Endodermal cell (in vitro differentiated cells): Measurements from ENCODE around the gene PTPN20. TPM values are rescaled to one million over a fixed set of nuclear protein-coding genes. Genes with fewer than 3 reads are reported as not detected.

ENCODE experiments used
- DNase-seq: peaks from one replicate; pipeline ENCODE4 v3.0.0-alpha.2; 2017
- H3K27ac ChIP-seq: 2 replicates; pipeline ENCODE4 v1.5.1; 2013; ENCODE audit warnings: mild to moderate bottlenecking, low read depth, low read length, moderate library complexity
- H3K27me3 ChIP-seq: 2 replicates; pipeline ENCODE4 v1.6.1; 2013; ENCODE audit warnings: mild to moderate bottlenecking, low read length, moderate library complexity; ENCODE audit not compliant: insufficient read depth, control insufficient read depth, poor library complexity, severe bottlenecking
- H3K36me3 ChIP-seq: 2 replicates; pipeline ENCODE4 v1.7.0; 2013; ENCODE audit warnings: mild to moderate bottlenecking, low read length, moderate library complexity; ENCODE audit not compliant: control insufficient read depth, insufficient read depth
- H3K4me1 ChIP-seq: one replicate; pipeline ENCODE4 v1.7.0; 2013; ENCODE audit warnings: low read length; ENCODE audit not compliant: control insufficient read depth, insufficient read depth
- H3K4me3 ChIP-seq: 2 replicates; pipeline ENCODE4 v1.5.1; 2013; ENCODE audit warnings: mild to moderate bottlenecking, low read length, moderate library complexity
- H3K9ac ChIP-seq: 2 replicates; pipeline ENCODE4 v1.6.1; 2013; ENCODE audit warnings: mild to moderate bottlenecking, low read length, moderate library complexity; ENCODE audit not compliant: poor library complexity, severe bottlenecking; ENCODE audit errors: extremely low read depth
- H3K9me3 ChIP-seq: 2 replicates; pipeline ENCODE4 v1.6.1; 2013; ENCODE audit warnings: mild to moderate bottlenecking, low read length, moderate library complexity; ENCODE audit not compliant: control insufficient read depth
- H3K27ac Mint-ChIP-seq: 2 replicates; pipeline ENCODE4 v1.8.0; 2020; ENCODE audit warnings: mixed read lengths
- H3K27me3 Mint-ChIP-seq: 2 replicates; pipeline ENCODE4 v1.8.0; 2021; ENCODE audit warnings: mild to moderate bottlenecking, mixed read lengths; ENCODE audit not compliant: insufficient read depth
- H3K36me3 Mint-ChIP-seq: 2 replicates; pipeline ENCODE4 v1.8.0; 2020; ENCODE audit warnings: low read depth, mixed read lengths
- H3K4me1 Mint-ChIP-seq: 2 replicates; pipeline ENCODE4 v1.8.0; 2020; ENCODE audit warnings: mixed read lengths
- H3K4me3 Mint-ChIP-seq: 2 replicates; pipeline ENCODE4 v1.8.0; 2020; ENCODE audit warnings: mild to moderate bottlenecking, moderate library complexity, mixed read lengths
- H3K9me3 Mint-ChIP-seq: 2 replicates; pipeline ENCODE4 v1.8.0; 2020; ENCODE audit warnings: mild to moderate bottlenecking, mixed read lengths
- WGBS, 2 experiments: methylation state at CpG; one replicate each; pipeline versions ENCODE4 v1.1.5 to v1.1.7; 2013; ENCODE audit warnings: missing lambda C conversion rate in 2 of 2, mixed read lengths in 1 of 2; ENCODE audit not compliant: insufficient coverage in 1 of 2, insufficient read length in 1 of 2; 5-methylcytosine and 5-hydroxymethylcytosine counted together
- total RNA-seq, 2 donors: library from RNA; stranded (reverse); fragmentation: NEBNext Ultra II Directional in 1 of 2; extraction: Animal tissue kit (Norgen Biotek cat#: 25700) in 1 of 2; gene quantifications; 2 replicates in 1 of 2; 3 replicates in 1 of 2; pipeline ENCODE4 v1.2.1, GENCODE V29; 2021
- TF ChIP-seq, protein P1 (sequence below): fragments of 200-600 bp; sonication (generic); conservative IDR thresholded peaks from 2 replicates; pipeline ENCODE4 v1.5.0; 2021; ENCODE audit warnings: antibody characterized with exemption, mild to moderate bottlenecking

The PTPN20 gene
- total RNA-seq, 2 donors from 2014 or later, result 0.53 TPM; not detected in 1

DNA sequence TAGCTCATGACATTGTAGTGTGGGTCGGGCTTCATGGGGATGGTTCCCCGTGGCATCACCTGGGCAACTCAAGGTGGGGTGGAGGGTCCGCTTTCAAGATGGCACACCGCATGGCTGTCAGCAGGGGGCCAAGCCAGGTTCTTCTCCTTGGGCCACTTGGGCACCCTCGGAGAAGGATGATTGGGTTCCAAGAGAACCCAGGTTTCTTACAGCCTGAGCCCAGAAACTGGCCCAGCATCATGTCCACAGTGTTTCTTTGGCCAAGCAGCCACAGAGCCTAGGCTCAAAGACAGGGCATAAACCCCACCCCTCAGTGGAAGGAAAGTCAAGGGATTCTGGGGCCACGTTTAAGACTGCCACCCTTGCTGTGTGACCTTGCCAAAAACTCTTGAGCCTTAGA is 110.6 kb downstream of the PTPN20 start:
- DNase-seq, result no peak
- 87 to 91% methylated on average over 3 to 6 of the region's 6 CpGs for WGBS, 2 experiments
- Mint-ChIP-seq H3K9me3 (no peaks in the 10 kb centered on the region), H3K27me3 (no peaks in the 10 kb centered on the region), H3K4me1 (peaks cover 2% of the 10 kb centered on the region), H3K27ac (no peak overlapping the region), H3K36me3 (no peaks in the 10 kb centered on the region), H3K4me3 (no peak overlapping the region)
- TF ChIP-seq, protein P1, sequence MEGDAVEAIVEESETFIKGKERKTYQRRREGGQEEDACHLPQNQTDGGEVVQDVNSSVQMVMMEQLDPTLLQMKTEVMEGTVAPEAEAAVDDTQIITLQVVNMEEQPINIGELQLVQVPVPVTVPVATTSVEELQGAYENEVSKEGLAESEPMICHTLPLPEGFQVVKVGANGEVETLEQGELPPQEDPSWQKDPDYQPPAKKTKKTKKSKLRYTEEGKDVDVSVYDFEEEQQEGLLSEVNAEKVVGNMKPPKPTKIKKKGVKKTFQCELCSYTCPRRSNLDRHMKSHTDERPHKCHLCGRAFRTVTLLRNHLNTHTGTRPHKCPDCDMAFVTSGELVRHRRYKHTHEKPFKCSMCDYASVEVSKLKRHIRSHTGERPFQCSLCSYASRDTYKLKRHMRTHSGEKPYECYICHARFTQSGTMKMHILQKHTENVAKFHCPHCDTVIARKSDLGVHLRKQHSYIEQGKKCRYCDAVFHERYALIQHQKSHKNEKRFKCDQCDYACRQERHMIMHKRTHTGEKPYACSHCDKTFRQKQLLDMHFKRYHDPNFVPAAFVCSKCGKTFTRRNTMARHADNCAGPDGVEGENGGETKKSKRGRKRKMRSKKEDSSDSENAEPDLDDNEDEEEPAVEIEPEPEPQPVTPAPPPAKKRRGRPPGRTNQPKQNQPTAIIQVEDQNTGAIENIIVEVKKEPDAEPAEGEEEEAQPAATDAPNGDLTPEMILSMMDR, result no peak
- Histone ChIP-seq H3K27me3 (no peaks in the 10 kb centered on the region), H3K36me3 (no peaks in the 10 kb centered on the region), H3K9ac (no peak overlapping the region), H3K4me3 (no peak overlapping the region), H3K27ac (no peak overlapping the region), H3K4me1 (no peaks in the 10 kb centered on the region), H3K9me3 (no peaks in the 10 kb centered on the region)

DNA sequence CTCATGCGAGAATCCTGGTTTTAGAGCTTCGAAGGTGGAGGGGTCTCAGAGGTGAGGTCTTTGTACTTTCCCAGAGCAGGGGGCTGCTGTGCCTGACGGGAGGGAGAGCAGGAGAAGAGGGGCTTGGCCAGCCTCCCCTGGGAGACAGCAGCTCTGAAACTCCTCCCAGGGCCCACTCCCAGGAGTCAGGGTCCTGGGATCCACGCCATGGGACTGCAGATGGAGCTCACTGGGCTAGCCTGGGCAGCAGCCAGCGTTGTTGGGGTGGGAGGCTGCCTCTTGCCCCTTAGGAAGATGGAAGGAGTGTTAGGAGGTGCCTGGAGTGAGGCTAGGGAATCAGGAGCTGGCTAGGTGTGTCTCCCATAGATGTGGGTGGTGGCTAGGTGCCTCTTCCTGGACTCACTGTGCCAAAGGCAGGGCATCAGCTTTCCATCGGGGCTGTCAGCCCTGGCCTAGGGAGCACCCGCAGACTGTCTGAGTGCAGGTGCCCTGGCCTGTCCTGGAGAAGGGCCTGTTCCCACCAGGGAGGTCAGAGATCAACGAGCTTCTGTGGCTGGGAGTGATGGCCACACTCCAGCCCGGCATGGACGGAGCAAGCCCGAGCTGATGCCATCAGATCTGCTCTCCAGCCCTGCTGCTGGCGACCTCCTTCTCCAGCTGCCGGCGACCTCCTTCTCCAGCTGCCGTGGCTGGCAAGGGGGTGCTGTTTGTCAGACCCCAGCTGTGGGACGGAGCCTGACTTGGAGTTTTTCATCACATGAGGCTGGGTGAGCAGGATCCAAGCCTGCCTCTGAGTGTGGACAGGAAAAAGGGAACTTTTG is 111.3 kb downstream of the PTPN20 start:
- no peak overlapping the region for H3K27ac Mint-ChIP-seq
- 91 to 94% methylated on average over 10 to 16 of the region's 16 CpGs for WGBS, 2 experiments
- no peaks in the 10 kb centered on the region for H3K9me3 Mint-ChIP-seq
- Histone ChIP-seq H3K9ac (no peak overlapping the region), H3K36me3 (no peaks in the 10 kb centered on the region), H3K27me3 (no peaks in the 10 kb centered on the region), H3K4me1 (no peaks in the 10 kb centered on the region), H3K4me3 (no peak overlapping the region), H3K9me3 (no peaks in the 10 kb centered on the region), H3K27ac (no peak overlapping the region)
- peak; percentile 41 for DNase-seq
- no peaks in the 10 kb centered on the region for H3K4me1 Mint-ChIP-seq
- H3K36me3 Mint-ChIP-seq, result no peaks in the 10 kb centered on the region
- TF ChIP-seq, protein P1, result no peak
- no peaks in the 10 kb centered on the region for H3K27me3 Mint-ChIP-seq
- no peak overlapping the region for H3K4me3 Mint-ChIP-seq

DNA sequence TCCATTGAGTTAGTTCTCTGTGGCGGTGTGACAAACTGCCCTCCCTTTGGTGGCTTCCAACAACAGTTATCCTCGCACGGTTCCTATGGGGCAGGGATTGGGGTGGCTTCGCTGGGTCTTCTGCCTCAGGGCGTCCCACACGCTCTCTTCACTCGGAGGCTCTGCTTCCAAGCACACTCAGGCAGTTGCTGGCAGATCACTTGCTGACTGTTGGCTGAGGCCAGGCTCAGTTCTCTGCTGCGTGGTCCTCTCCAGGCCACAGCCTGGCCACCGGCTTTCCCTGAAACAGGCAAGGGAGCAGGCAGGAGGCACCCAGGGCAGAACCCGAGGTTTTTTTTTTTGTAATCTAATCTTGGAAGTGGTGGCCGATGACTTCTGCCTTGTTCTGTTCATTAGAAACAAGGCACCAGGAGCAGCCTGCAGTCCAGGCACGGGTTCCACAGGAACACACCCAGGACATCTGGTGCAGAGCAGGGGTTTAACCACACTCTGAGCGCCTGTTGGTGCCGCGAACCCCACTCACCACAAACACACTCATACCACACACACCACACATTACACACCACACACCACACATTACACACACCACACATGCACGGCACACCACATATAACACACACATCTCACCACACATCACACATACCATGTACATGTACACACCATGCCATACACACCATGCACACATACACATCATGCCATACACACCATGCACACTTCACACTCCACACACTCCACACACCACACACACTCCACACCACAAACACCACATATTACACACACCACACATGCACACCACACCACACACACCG is 112.2 kb downstream of the PTPN20 start:
- no peak overlapping the region for H3K27ac Mint-ChIP-seq
- TF ChIP-seq, protein P1, result no peak
- 88 to 93% methylated on average over 10 to 17 of the region's 17 CpGs for WGBS, 2 experiments

More for the DNA sequence above, 112.2 kb downstream of the PTPN20 start:
- Histone ChIP-seq H3K9ac (no peak overlapping the region), H3K4me1 (no peaks in the 10 kb centered on the region), H3K27ac (no peak overlapping the region), H3K27me3 (no peaks in the 10 kb centered on the region), H3K4me3 (no peak overlapping the region), H3K9me3 (no peaks in the 10 kb centered on the region), H3K36me3 (no peaks in the 10 kb centered on the region)
- no peaks in the 10 kb centered on the region for H3K9me3 Mint-ChIP-seq
- DNase-seq, result peak; percentile 25
- H3K4me1 Mint-ChIP-seq, result no peaks in the 10 kb centered on the region
- H3K4me3 Mint-ChIP-seq, result no peak overlapping the region
- no peaks in the 10 kb centered on the region for H3K36me3 Mint-ChIP-seq
- no peaks in the 10 kb centered on the region for H3K27me3 Mint-ChIP-seq
